Measurements from ENCODE around the gene COG1.

- TF ChIP-seq CTCF (IDR thresholded peaks at IDR 0.05) (no peak), POLR2A (IDR thresholded peaks at IDR 0.05) (no peak)
These were observed 18.7 kb upstream of the COG1 start for GRCh38 chr17:73174126-73174525.
